Lung (tissue), 12 donors: Measurements from ENCODE around the gene HDLBP. TPM values are rescaled to one million over a fixed set of nuclear protein-coding genes. Genes with fewer than 3 reads are reported as not detected.

Source experiments
- ATAC-seq: fragments of 200-7000 bp; cut with Tn5 transposase; one replicate; pipeline ENCODE4 v1.9.1; 2020; ENCODE audit warnings: moderate number of reproducible peaks; ENCODE audit not compliant: insufficient read depth, low FRiP score
- DNase-seq, 3 donors: peaks; one replicate each; pipeline ENCODE4 v3.0.0-alpha.2; 2013 to 2017
- H3K27ac ChIP-seq, 2 donors: one replicate each; pipeline ENCODE4 v1.5.1; 2013; ENCODE audit warnings: mild to moderate bottlenecking in 2 of 2, moderate library complexity in 2 of 2, control low read depth in 1 of 2, inconsistent platforms in 1 of 2, low read depth in 1 of 2, low read length in 1 of 2
- H3K27me3 ChIP-seq, 3 donors: one replicate each; pipeline ENCODE4 v1.5.1; 2013; ENCODE audit warnings: low read length in 2 of 3; ENCODE audit not compliant: control insufficient read depth in 3 of 3, insufficient read depth in 3 of 3
- H3K36me3 ChIP-seq, 4 donors: one replicate each; pipeline ENCODE4 v1.5.1; 2013; ENCODE audit warnings: low read length in 4 of 4, mild to moderate bottlenecking in 1 of 4, moderate library complexity in 1 of 4; ENCODE audit not compliant: control insufficient read depth in 4 of 4, insufficient read depth in 4 of 4
- H3K4me1 ChIP-seq, 5 donors: one replicate each; pipeline ENCODE4 v1.5.1; 2013; ENCODE audit warnings: low read length in 5 of 5, mild to moderate bottlenecking in 2 of 5, moderate library complexity in 1 of 5; ENCODE audit not compliant: control insufficient read depth in 5 of 5, insufficient read depth in 5 of 5
- H3K4me3 ChIP-seq: one replicate; pipeline ENCODE4 v1.5.1; 2013; ENCODE audit warnings: mild to moderate bottlenecking, control low read depth, moderate library complexity
- H3K9ac ChIP-seq, 2 donors: one replicate each; pipeline ENCODE4 v1.5.1; 2013; ENCODE audit warnings: low read length in 2 of 2, control low read depth in 1 of 2; ENCODE audit not compliant: insufficient read depth in 1 of 2
- H3K9me3 ChIP-seq, 4 donors: one replicate each; pipeline ENCODE4 v1.5.1; 2013; ENCODE audit warnings: low read length in 3 of 4, mild to moderate bottlenecking in 1 of 4, moderate library complexity in 1 of 4; ENCODE audit not compliant: control insufficient read depth in 4 of 4, insufficient read depth in 3 of 4
- WGBS, 2 donors: extraction: QIAGEN DNeasy Blood & Tissue Kit; methylation state at CpG; one replicate each; pipeline ENCODE4 v1.1.7; 2013; 5-methylcytosine and 5-hydroxymethylcytosine counted together
- polyA plus RNA-seq, 2 donors: library from polyadenylated mRNA; stranded (reverse); fragments of 200-250 nt; gene quantifications; one replicate each; pipeline ENCODE4 v1.2.1, GENCODE V29; 2013
- total RNA-seq, 2 donors: library from RNA; depleted of rRNA in 1 of 2; stranded (reverse); fragments of >200 nt in 1 of 2; gene quantifications; one replicate each; pipeline ENCODE4 v1.2.1, GENCODE V29; 2014 to 2021
- TF ChIP-seq, protein P1 (sequence below): IDR thresholded peaks from 2 replicates; pipeline ENCODE4 v1.5.1; 2012; ENCODE audit warnings: mild to moderate bottlenecking; ENCODE audit errors: control extremely low read depth, extremely low read depth
- donor health status: control.
- donor health status: control.
- donor health status: Bipolar disorder and iron deficiency.
- donor health status: healthy.
- donor health status: DM: yes; HTN: yes; CAD: no.

HDLBP gene
- total and polyA plus RNA-seq, 4 donors, result 165 to 595 (median 316) TPM

DNA sequence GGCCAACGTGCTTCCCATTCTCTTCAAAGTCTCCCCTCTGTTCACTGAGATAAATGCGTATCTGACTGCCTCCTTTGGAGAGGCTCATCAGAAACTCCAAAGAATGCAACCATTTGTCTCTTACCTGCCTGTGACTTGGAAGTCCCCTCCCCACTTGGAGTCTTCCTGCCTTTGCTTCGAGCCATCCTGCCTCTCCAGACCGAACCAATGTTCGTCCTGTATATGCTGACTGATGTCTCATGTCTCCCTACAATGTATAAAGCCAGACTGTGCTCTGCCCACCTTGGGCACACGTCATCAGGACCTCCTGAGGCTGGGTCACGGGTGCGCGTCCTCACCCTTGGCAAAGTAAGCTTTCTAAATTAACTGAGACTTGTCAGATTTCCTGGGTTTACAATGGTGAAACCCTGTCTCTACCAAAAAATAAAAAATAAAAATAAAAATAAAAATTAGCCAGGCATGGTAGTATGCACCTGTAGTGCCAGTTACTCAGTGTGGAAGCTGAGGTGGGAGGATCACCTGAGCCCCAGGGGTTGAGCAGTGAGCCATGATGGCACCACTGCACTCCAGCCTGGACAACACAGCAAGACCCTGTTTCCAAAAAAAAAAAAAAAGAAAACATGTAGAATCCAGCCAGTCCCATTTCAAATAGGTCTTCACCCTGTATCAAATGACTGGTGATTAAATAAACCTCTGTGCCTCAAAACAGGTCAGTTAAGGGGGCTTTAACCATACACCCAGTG lies 29.0 kb downstream of the HDLBP start:
- Histone ChIP-seq H3K4me3 (no peak overlapping the region), H3K9me3 (no peaks in the 10 kb centered on the region), H3K4me1 (peaks cover 2 to 8% (median 6%) of the 10 kb centered on the region in 5 donors), H3K27me3 (no peaks in the 10 kb centered on the region), H3K27ac (no peak overlapping the region), H3K9ac (no peak overlapping the region), H3K36me3 (no peaks in the 10 kb centered on the region)
- no peak for DNase-seq
- 96 to 97% methylated on average over 9 of the region's 9 CpGs for WGBS, 2 donors
- no peak for ATAC-seq
- TF ChIP-seq, protein P1, sequence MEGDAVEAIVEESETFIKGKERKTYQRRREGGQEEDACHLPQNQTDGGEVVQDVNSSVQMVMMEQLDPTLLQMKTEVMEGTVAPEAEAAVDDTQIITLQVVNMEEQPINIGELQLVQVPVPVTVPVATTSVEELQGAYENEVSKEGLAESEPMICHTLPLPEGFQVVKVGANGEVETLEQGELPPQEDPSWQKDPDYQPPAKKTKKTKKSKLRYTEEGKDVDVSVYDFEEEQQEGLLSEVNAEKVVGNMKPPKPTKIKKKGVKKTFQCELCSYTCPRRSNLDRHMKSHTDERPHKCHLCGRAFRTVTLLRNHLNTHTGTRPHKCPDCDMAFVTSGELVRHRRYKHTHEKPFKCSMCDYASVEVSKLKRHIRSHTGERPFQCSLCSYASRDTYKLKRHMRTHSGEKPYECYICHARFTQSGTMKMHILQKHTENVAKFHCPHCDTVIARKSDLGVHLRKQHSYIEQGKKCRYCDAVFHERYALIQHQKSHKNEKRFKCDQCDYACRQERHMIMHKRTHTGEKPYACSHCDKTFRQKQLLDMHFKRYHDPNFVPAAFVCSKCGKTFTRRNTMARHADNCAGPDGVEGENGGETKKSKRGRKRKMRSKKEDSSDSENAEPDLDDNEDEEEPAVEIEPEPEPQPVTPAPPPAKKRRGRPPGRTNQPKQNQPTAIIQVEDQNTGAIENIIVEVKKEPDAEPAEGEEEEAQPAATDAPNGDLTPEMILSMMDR, result no peak

DNA sequence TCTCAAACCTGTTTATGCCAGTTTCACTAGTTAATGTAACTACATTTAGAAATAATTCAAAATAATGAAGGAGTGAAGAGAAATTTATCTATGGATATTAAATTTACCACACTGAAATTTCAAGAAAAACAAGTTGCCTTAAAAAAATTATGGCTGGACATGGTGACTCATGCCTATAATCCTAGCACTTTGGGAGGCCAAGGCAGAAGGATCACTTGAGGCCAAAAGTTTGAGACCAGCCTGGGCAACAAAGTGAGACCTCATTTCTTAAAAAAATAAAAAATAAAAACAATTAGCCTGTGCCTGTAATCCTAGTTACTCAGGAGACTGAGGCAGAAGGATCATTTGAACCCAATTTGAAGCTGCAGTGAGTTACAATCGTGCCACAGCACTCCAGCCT lies 29.9 kb downstream of the HDLBP start:
- no peaks in the 10 kb centered on the region for H3K9me3 ChIP-seq
- no peaks in the 10 kb centered on the region for H3K36me3 ChIP-seq
- no peak overlapping the region for H3K27ac ChIP-seq
- TF ChIP-seq, protein P1, result no peak
- peaks cover 2 to 8% (median 6%) of the 10 kb centered on the region in 5 donors for H3K4me1 ChIP-seq
- ATAC-seq, result no peak
- no peak overlapping the region for H3K9ac ChIP-seq
- H3K27me3 ChIP-seq, result no peaks in the 10 kb centered on the region
- H3K4me3 ChIP-seq, result no peak overlapping the region
- DNase-seq, result no peak
- WGBS, 2 donors, result 94 to 100% methylated on average over 1 of the region's 1 CpG

DNA sequence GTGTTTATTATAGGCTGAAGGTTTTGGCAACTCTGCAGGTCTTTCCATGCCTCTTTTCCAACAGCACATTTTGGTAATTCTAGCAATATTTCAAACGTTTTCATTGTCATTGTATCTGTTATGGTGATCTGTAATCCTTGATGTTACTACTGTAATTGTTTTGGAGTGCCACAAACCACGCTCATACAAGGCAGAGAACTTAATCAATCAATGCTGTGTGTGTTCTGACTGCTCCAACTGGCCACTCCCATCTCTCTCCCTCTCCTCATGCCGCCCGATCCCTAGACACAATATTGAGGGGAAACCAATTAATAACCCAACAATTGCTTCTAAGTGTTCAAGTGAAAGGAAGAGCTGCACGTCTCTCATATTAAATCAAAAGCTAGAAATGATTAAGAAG lies 32.9 kb downstream of the HDLBP start:
- WGBS, 2 donors, result 55 to 67% methylated on average over 5 of the region's 5 CpGs
- H3K27ac ChIP-seq, result no peak overlapping the region

More for the DNA sequence above, 32.9 kb downstream of the HDLBP start:
- ATAC-seq (no peak), DNase-seq (no peak)
- no peaks in the 10 kb centered on the region for H3K27me3 ChIP-seq
- no peaks in the 10 kb centered on the region for H3K36me3 ChIP-seq
- TF ChIP-seq, protein P1, result no peak
- peaks cover 3 to 7% (median 5%) of the 10 kb centered on the region in 5 donors for H3K4me1 ChIP-seq
- H3K9ac ChIP-seq, result no peak overlapping the region
- H3K4me3 ChIP-seq, result no peak overlapping the region
- H3K9me3 ChIP-seq, result no peaks in the 10 kb centered on the region
